HG02852 (cell line): ENCODE data around the gene AHDC1.
A peak's percentile ranks its signal among the peaks of the same experiment; 100 is the strongest.
"Not testable (repeated sequence)": the region's sequence is repeated elsewhere in the genome, so short reads cannot be mapped to it uniquely, and the experiment has no call there.

Experiments used
- ATAC-seq: cut with Tn5 transposase; IDR thresholded peaks from one replicate; pipeline ENCODE4 v1.9.1; 2021; ENCODE audit warnings: mild to moderate bottlenecking, moderate library complexity; ENCODE audit not compliant: unreplicated experiment

Gene AHDC1, protein sequence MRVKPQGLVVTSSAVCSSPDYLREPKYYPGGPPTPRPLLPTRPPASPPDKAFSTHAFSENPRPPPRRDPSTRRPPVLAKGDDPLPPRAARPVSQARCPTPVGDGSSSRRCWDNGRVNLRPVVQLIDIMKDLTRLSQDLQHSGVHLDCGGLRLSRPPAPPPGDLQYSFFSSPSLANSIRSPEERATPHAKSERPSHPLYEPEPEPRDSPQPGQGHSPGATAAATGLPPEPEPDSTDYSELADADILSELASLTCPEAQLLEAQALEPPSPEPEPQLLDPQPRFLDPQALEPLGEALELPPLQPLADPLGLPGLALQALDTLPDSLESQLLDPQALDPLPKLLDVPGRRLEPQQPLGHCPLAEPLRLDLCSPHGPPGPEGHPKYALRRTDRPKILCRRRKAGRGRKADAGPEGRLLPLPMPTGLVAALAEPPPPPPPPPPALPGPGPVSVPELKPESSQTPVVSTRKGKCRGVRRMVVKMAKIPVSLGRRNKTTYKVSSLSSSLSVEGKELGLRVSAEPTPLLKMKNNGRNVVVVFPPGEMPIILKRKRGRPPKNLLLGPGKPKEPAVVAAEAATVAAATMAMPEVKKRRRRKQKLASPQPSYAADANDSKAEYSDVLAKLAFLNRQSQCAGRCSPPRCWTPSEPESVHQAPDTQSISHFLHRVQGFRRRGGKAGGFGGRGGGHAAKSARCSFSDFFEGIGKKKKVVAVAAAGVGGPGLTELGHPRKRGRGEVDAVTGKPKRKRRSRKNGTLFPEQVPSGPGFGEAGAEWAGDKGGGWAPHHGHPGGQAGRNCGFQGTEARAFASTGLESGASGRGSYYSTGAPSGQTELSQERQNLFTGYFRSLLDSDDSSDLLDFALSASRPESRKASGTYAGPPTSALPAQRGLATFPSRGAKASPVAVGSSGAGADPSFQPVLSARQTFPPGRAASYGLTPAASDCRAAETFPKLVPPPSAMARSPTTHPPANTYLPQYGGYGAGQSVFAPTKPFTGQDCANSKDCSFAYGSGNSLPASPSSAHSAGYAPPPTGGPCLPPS (N-terminal part only)

DNA sequence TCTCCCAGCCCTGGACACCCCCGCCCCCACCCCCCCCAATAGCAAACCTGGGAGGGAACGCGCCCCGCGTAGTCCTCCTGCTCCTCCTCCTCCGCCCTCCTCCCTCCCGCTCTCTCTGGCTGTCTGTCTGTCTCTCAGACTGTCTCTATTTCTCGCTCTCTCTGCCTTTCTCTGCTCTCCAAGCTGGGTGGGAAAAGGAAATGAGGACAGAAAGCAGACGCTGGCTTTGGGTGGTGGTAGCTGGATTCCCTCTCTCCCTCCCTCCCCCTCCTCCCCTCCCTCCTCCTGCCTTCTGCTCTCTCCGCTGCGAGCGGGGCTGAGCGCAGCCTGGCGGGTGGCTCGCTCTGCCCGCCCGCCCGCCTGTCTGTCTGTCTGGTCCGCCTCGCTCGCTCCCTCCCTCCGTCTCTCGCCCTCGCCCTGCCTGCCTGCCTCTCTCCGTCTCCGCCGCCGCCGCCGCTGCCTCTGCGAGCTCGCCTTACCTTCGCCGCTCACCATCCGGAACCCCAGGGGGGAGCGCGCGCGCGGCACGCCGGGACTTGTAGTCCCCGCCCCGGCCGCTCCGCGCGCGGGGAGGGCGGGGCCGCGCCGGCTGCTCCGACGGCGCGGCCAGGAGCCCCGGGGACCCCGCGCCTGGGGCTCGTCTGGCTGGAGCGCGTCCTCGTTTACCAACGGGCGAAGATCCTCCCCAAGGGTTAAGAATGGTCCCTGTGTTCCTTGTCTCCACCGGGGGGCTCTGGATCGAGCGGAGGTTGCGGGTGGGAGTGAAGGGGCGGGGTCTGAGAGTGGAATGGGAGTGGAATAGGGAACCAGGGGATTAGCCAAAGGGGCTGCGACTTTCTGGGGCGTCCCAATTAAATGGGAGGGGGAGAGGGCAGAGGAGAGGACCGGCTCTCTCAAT is at the start of gene AHDC1:
Gene AHDC1 (minus strand): TSS at position 464 of the 898 bp plus-strand sequence. CDS start 52,029 bp downstream, outside the sequence.
- peak; percentile 42 for ATAC-seq

- no peak for ATAC-seq
These were observed 48.3 kb upstream of the AHDC1 start for GRCh38 chr1:27652111-27652864.

- ATAC-seq: no peak
These were observed 46.7 kb upstream of the AHDC1 start for GRCh38 chr1:27650539-27651175.

GRCh38 chr1:27650171-27650538 is 46.2 kb upstream of the AHDC1 start:
- ATAC-seq: no peak

- ATAC-seq: no peak
These were observed 45.3 kb upstream of the AHDC1 start for GRCh38 chr1:27649306-27649635.

GRCh38 chr1:27648602-27649305 is 44.8 kb upstream of the AHDC1 start:
- no peak for ATAC-seq

- no peak for ATAC-seq
These were observed 43.4 kb upstream of the AHDC1 start for GRCh38 chr1:27647328-27647727.

- ATAC-seq: no peak
These were observed 42.7 kb upstream of the AHDC1 start for GRCh38 chr1:27646676-27647075.

DNA sequence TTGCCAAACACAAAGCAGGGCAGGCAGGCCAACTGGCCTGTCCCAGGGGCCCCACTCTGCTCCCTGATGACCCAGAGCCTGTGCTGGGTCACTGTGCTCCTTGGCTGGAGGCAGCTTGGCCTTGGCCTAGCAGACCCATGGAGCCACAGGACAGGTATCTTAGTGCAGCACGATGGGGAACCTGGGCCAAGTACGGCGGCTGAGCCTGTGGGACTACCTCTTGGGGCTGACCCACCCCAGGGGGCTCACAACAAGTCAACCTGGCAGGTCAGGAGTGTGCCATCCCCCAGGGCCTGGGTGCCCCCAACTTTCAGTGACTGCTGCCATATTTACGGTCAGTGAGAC is 41.1 kb upstream of the AHDC1 start:
- no peak for ATAC-seq

DNA sequence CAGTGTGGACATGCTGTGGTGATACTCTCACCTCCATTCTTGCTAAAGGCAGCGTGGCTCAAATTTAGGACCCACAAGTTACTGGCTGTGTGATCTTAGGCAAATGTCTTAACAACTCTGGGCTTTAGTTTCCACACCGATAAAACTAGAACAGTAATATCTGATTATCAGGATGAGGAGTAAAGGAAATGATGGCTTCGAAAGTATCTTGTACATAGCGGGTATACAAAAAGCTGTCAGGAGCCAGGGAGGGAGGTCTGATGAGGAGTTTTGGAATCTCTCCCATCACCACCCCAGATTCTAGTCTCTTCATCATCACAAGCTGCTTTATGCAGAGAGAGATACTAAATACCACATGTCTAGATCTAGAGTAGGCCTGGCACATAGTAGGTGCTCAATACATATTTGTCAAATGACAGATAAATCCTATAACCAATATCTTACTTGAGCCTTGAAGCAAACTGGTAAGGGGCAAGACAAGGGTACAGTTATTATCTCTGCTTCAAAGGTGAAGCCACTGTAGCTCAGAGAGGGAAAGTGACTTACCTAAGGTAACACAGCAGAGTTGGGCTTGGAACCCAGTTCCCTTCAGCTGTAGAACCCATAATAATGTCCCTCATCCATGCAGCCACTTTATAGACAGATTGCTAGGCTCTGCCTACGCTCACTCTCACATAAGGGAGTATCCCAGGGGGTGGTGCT is 40.6 kb upstream of the AHDC1 start:
- ATAC-seq: no peak

GRCh38 chr1:27643600-27644368 is 39.8 kb upstream of the AHDC1 start:
- peak; percentile 60 for ATAC-seq

GRCh38 chr1:27640514-27640913 is 36.6 kb upstream of the AHDC1 start:
- not testable (repeated sequence) for ATAC-seq

GRCh38 chr1:27638805-27639204 is 34.9 kb upstream of the AHDC1 start:
- ATAC-seq: no peak

GRCh38 chr1:27638047-27638734 is 34.2 kb upstream of the AHDC1 start:
- no peak for ATAC-seq

- ATAC-seq: no peak
These were observed 31.6 kb upstream of the AHDC1 start for GRCh38 chr1:27635396-27636142.

DNA sequence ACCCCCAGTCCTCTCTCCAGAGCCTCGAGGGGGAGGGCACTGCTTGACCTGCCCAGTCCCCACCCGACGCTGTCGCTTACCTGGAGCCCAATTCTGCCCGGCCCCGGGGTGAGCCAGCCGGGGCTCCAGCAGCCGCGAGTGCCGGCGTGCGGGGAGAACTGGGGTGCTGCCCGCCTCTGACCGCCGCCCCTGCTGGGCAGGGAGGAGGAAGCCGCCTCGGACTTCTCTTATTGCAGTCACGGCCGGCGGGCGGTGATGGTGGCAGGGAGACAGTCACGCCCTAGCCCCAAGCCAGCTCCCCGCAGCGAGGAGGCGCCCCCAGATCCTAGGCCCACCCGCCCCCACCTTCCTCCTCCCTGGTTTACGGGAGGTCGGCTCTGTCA is 31.0 kb upstream of the AHDC1 start, which contains the start of gene FGR:
Gene FGR (minus strand): TSS at position 201 of the 383 bp plus-strand sequence. CDS start 11,269 bp downstream, outside the sequence.
- ATAC-seq: no peak
